ENCODE results near the gene PHIP. TPM values are rescaled to one million over a fixed set of nuclear protein-coding genes. Genes with fewer than 3 reads are reported as not detected.
"Not testable (repeated sequence)": the region's sequence is repeated elsewhere in the genome, so short reads cannot be mapped to it uniquely, and the experiment has no call there.

Gene PHIP
- total and polyA plus RNA-seq, 2 donors (not counting 3 experiments of a cell fraction or from before 2014, with no cell fraction given): 3.5 to 28.4 TPM

DNA sequence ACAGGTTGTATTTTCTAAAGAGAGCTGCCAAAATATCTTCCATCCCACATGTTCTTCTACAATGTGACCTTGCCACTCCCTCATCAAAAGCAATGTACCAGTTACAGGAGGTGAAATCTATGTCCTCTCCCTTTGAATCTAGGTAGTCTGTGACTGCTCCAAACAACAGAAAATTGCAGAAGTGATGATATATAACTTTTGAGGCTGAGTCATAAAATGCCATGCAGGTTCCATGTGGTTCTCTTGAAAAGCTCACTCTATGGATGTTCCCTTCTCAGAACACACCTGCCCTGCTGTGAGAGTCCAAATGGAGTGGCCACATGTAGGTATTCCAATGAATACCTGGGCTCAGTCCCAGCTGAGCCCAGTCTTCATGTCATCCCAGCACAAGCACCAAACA is 16.9 kb upstream of the PHIP start:
- ChIA-PET POLR2A (no interaction called here), CTCF (no interaction called here)
- no peaks in the 10 kb centered on the region for H3K9me3 ChIP-seq (replicated peaks; ENCODE audit: control insufficient read depth, insufficient read depth, low read length)
- H3K4me1 ChIP-seq (ENCODE audit: control insufficient read depth, extremely low read depth, insufficient read depth, low read length): no peaks in the 10 kb centered on the region
- H3K9ac ChIP-seq (replicated peaks; ENCODE audit: extremely low read depth, insufficient read depth, low read length): no peak overlapping the region
- no peak overlapping the region for H3K27ac ChIP-seq (ENCODE audit: insufficient read depth, low read depth, low read length)
- no peaks in the 10 kb centered on the region for H3K27me3 ChIP-seq (ENCODE audit: control insufficient read depth in 2 of 2, insufficient read depth in 2 of 2, low read length in 2 of 2)
- BruUV-seq (replicated peaks): no TSS peak
- no peaks in the 10 kb centered on the region for H3K9me1 ChIP-seq (replicated peaks; ENCODE audit: control insufficient read depth, extremely low read depth, insufficient read depth, low read length)
- H3K36me3 ChIP-seq (ENCODE audit: control insufficient read depth in 2 of 2, extremely low read depth in 1 of 2, insufficient read depth in 2 of 2, low read length in 2 of 2): no peaks in the 10 kb centered on the region
- intact Hi-C loops (cut with micrococcal nuclease) (no loop called here), dilution Hi-C loops (cut with MboI; ENCODE audit: extremely low pct_ligation_motif_present, low sequenced_read_pairs) (no loop called here)
- no peak overlapping the region for H2AFZ ChIP-seq (ENCODE audit: low read depth, low read length)
- TF ChIP-seq EZH2 (IDR thresholded peaks at IDR 0.05; ENCODE audit: borderline replicate concordance, low read depth, low read length, severe bottlenecking) (no peak), FOS (IDR thresholded peaks at IDR 0.05; ENCODE audit: borderline replicate concordance, insufficient read depth, low read length) (no peak), JUN (IDR thresholded peaks at IDR 0.05; ENCODE audit: borderline replicate concordance, insufficient read depth, insufficient read length, low read depth) (no peak), POLR2A (IDR thresholded peaks at IDR 0.05; ENCODE audit: low read depth, low read length) (no peak), POLR2AphosphoS5 (IDR thresholded peaks at IDR 0.05; ENCODE audit: insufficient read depth, low read depth, low read length) (no peak), GATA2 (IDR thresholded peaks at IDR 0.05; ENCODE audit: insufficient read depth, insufficient read length, low read depth, low read length) (no peak), MYC (IDR thresholded peaks at IDR 0.05; ENCODE audit: low read depth, low read length) (no peak)
- TF ChIP-seq, protein P1, sequence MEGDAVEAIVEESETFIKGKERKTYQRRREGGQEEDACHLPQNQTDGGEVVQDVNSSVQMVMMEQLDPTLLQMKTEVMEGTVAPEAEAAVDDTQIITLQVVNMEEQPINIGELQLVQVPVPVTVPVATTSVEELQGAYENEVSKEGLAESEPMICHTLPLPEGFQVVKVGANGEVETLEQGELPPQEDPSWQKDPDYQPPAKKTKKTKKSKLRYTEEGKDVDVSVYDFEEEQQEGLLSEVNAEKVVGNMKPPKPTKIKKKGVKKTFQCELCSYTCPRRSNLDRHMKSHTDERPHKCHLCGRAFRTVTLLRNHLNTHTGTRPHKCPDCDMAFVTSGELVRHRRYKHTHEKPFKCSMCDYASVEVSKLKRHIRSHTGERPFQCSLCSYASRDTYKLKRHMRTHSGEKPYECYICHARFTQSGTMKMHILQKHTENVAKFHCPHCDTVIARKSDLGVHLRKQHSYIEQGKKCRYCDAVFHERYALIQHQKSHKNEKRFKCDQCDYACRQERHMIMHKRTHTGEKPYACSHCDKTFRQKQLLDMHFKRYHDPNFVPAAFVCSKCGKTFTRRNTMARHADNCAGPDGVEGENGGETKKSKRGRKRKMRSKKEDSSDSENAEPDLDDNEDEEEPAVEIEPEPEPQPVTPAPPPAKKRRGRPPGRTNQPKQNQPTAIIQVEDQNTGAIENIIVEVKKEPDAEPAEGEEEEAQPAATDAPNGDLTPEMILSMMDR (IDR thresholded peaks at IDR 0.05; ENCODE audit: extremely low read depth in 1 of 2, insufficient read depth in 1 of 2, low read depth in 1 of 2, low read length in 2 of 2): no peak
- TF ChIP-seq, protein P2, sequence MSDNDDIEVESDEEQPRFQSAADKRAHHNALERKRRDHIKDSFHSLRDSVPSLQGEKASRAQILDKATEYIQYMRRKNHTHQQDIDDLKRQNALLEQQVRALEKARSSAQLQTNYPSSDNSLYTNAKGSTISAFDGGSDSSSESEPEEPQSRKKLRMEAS (IDR thresholded peaks at IDR 0.05; ENCODE audit: insufficient read depth, insufficient read length): no peak
- DNase-seq (ENCODE audit: low read depth, low spot score) (no peak), FAIRE-seq (no peak)
- no peak overlapping the region for H3K4me3 ChIP-seq (replicated peaks in 1 of 3; ENCODE audit: insufficient read depth in 1 of 3, low read depth in 1 of 3, low read length in 3 of 3)
- no peak overlapping the region for H3K4me2 ChIP-seq (ENCODE audit: insufficient read depth, low read length)
- no peaks in the 10 kb centered on the region for H3K79me2 ChIP-seq (ENCODE audit: control insufficient read depth, insufficient read depth, low read length)
- H4K20me1 ChIP-seq (replicated peaks; ENCODE audit: control insufficient read depth, extremely low read depth, insufficient read depth, low read length): no peaks in the 10 kb centered on the region

DNA sequence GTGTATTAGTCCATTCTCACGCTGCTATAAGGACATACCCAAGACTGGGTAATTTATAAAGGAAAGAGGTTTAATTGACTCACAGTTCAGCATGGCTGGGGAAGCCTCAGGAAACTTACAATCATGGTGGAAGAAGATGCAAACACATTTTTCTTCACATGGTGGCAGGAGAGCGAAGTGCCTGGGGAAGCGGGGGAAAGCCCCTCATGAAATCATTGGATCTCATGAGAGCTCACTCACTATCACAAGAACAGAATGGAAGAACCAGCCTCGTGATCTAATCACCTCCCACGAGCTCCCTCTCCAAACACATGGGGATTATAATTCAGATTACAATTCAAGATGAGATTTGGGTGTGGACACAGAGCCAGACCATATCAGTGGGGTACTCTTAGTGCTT is 13.7 kb upstream of the PHIP start:
- H3K79me2 ChIP-seq (ENCODE audit: control insufficient read depth, insufficient read depth, low read length); H2AFZ ChIP-seq (ENCODE audit: low read depth, low read length); H3K27ac ChIP-seq (ENCODE audit: insufficient read depth, low read depth, low read length); H3K9ac ChIP-seq (replicated peaks; ENCODE audit: extremely low read depth, insufficient read depth, low read length); BruUV-seq (replicated peaks); H4K20me1 ChIP-seq (replicated peaks; ENCODE audit: control insufficient read depth, extremely low read depth, insufficient read depth, low read length); dilution Hi-C loops (cut with MboI; ENCODE audit: extremely low pct_ligation_motif_present, low sequenced_read_pairs); H3K4me1 ChIP-seq (ENCODE audit: control insufficient read depth, extremely low read depth, insufficient read depth, low read length); H3K27me3 ChIP-seq (ENCODE audit: control insufficient read depth in 2 of 2, insufficient read depth in 2 of 2, low read length in 2 of 2); intact Hi-C loops (cut with micrococcal nuclease); DNase-seq (ENCODE audit: low read depth, low spot score); H3K4me3 ChIP-seq (replicated peaks in 1 of 3; ENCODE audit: insufficient read depth in 1 of 3, low read depth in 1 of 3, low read length in 3 of 3); H3K4me2 ChIP-seq (ENCODE audit: insufficient read depth, low read length); CTCF ChIA-PET; H3K36me3 ChIP-seq (ENCODE audit: control insufficient read depth in 2 of 2, extremely low read depth in 1 of 2, insufficient read depth in 2 of 2, low read length in 2 of 2); FAIRE-seq; H3K9me1 ChIP-seq (replicated peaks; ENCODE audit: control insufficient read depth, extremely low read depth, insufficient read depth, low read length); H3K9me3 ChIP-seq (replicated peaks; ENCODE audit: control insufficient read depth, insufficient read depth, low read length); POLR2A ChIA-PET: not testable (repeated sequence)

Data from endothelial cell of umbilical vein (primary cell).